ENCODE measurements around the gene CHCHD4. TPM values are rescaled to one million over a fixed set of nuclear protein-coding genes. Genes with fewer than 3 reads are reported as not detected.

The CHCHD4 gene
- polyA plus RNA-seq, 1 donor (not counting 4 experiments of a cell fraction or from before 2014, with no cell fraction given), result 22.1 TPM

DNA sequence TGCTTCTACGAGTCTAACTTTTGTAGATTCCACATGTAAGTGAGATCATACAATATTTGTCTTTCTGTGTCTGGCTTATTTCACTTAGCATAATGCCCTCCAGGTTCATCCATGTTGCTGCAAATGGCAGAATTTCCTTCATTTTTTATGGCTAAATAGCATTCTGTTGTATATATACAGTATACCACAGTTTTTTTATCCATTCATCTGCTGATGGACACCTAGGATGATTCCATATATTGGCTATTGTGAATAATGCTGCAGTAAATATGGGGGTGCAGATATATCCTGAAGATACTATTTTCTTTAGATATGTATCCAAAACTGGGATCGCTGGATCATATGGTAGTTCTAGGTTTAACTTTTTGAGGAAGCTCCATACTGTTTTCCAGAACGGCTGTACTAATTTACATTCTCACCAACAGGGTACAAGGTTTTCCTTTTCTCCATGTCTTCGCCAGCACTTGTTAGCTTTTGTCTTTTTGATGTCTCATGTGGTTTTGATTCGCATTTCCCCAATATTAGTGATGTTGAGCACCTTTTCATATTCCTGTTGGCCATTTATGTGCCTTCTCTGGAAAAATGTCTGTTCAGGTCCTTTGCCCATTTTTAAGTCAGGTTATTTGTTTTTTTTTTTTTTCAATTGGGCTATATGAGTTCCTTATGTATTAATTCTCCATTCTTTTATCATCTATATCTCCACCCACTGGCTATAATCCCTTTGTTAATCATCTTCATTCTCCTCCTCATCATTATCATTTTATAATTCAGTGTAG, 26.9 kb downstream of the CHCHD4 start:
- Histone ChIP-seq H3K4me1 (ENCODE audit: control insufficient read depth, extremely low read depth, insufficient read depth, low read length) (no peaks in the 10 kb centered on the region), H3K27ac (ENCODE audit: control insufficient read depth, insufficient read depth, low read length) (no peak overlapping the region), H3K9me1 (ENCODE audit: control insufficient read depth, extremely low read depth, insufficient read depth, low read length) (no peaks in the 10 kb centered on the region), H3K4me2 (ENCODE audit: control insufficient read depth, extremely low read depth, insufficient read depth, low read depth, low read length) (no peak overlapping the region), H3K36me3 (ENCODE audit: control insufficient read depth in 2 of 2, extremely low read depth in 1 of 2, insufficient read depth in 2 of 2, low read length in 2 of 2) (no peaks in the 10 kb centered on the region), H3K27me3 (ENCODE audit: control insufficient read depth, extremely low read depth, insufficient read depth, low read length) (no peaks in the 10 kb centered on the region), H3K9ac (ENCODE audit: control insufficient read depth, extremely low read depth, insufficient read depth, low read length) (no peak overlapping the region), H3K79me2 (ENCODE audit: control insufficient read depth, insufficient read depth, low read length) (no peaks in the 10 kb centered on the region), H4K20me1 (ENCODE audit: control insufficient read depth, extremely low read depth, insufficient read depth, low read length) (no peaks in the 10 kb centered on the region), H3K4me3 (ENCODE audit: control insufficient read depth in 2 of 3, extremely low read depth in 1 of 3, insufficient read depth in 2 of 3, low read depth in 1 of 3, low read length in 3 of 3) (no peak overlapping the region), H2AFZ (ENCODE audit: control insufficient read depth, low read length) (no peak overlapping the region), H3K9me3 (ENCODE audit: control insufficient read depth, low read depth, low read length) (no peaks in the 10 kb centered on the region)
- DNase-seq (ENCODE audit: low read depth, low spot score) (no peak), FAIRE-seq (no peak)
- TF ChIP-seq EZH2 (IDR thresholded peaks at IDR 0.05; ENCODE audit: low read length) (no peak), CTCF (optimal IDR thresholded peaks at IDR 0.05 in 1 of 3, IDR thresholded peaks at IDR 0.05 in 1 of 3, conservative IDR thresholded peaks at IDR 0.05 in 1 of 3; ENCODE audit: extremely low read depth in 1 of 3, insufficient read depth in 2 of 3, low read length in 3 of 3) (no peak)
- dilution Hi-C loops (cut with MboI; ENCODE audit: extremely low pct_ligation_motif_present, low sequenced_read_pairs), result no loop called here

DNA sequence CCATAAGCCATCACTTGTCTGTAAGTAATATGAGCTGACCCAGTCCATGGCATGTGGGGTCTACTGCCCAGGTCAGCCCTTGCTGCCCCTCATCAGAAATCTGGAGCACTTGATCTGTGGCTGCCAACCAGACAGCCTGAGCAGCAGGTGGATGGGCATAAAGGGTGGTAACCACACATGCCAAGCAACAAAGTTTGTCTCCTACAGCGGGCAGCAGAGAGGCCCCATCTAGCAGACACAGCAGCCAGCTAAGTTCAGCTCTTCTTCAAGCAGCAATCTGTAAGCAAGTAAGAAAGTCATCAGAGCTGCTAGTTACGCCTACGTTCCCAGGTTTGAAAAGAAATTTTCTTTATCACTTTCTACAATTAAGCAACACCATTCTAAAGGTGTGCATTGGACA, 27.9 kb downstream of the CHCHD4 start:
- DNase-seq (ENCODE audit: low read depth, low spot score) (no peak), FAIRE-seq (no peak)
- TF ChIP-seq CTCF (optimal IDR thresholded peaks at IDR 0.05 in 1 of 3, IDR thresholded peaks at IDR 0.05 in 1 of 3, conservative IDR thresholded peaks at IDR 0.05 in 1 of 3; ENCODE audit: extremely low read depth in 1 of 3, insufficient read depth in 2 of 3, low read length in 3 of 3) (no peak), EZH2 (IDR thresholded peaks at IDR 0.05; ENCODE audit: low read length) (no peak)
- Histone ChIP-seq H3K27me3 (ENCODE audit: control insufficient read depth, extremely low read depth, insufficient read depth, low read length) (no peaks in the 10 kb centered on the region), H3K36me3 (ENCODE audit: control insufficient read depth in 2 of 2, extremely low read depth in 1 of 2, insufficient read depth in 2 of 2, low read length in 2 of 2) (no peaks in the 10 kb centered on the region), H3K4me2 (ENCODE audit: control insufficient read depth, extremely low read depth, insufficient read depth, low read depth, low read length) (no peak overlapping the region), H4K20me1 (ENCODE audit: control insufficient read depth, extremely low read depth, insufficient read depth, low read length) (no peaks in the 10 kb centered on the region), H3K27ac (ENCODE audit: control insufficient read depth, insufficient read depth, low read length) (no peak overlapping the region), H3K79me2 (ENCODE audit: control insufficient read depth, insufficient read depth, low read length) (no peaks in the 10 kb centered on the region), H3K9me1 (ENCODE audit: control insufficient read depth, extremely low read depth, insufficient read depth, low read length) (no peaks in the 10 kb centered on the region), H3K4me3 (ENCODE audit: control insufficient read depth in 2 of 3, extremely low read depth in 1 of 3, insufficient read depth in 2 of 3, low read depth in 1 of 3, low read length in 3 of 3) (no peak overlapping the region), H3K9ac (ENCODE audit: control insufficient read depth, extremely low read depth, insufficient read depth, low read length) (no peak overlapping the region), H3K4me1 (ENCODE audit: control insufficient read depth, extremely low read depth, insufficient read depth, low read length) (no peaks in the 10 kb centered on the region), H2AFZ (ENCODE audit: control insufficient read depth, low read length) (no peak overlapping the region), H3K9me3 (ENCODE audit: control insufficient read depth, low read depth, low read length) (no peaks in the 10 kb centered on the region)
- dilution Hi-C loops (cut with MboI; ENCODE audit: extremely low pct_ligation_motif_present, low sequenced_read_pairs), result no loop called here

All from keratinocyte (primary cell).